Adrenal gland (tissue), 12 donors: ENCODE measurements around the gene FAM186B. TPM values are rescaled to one million over a fixed set of nuclear protein-coding genes. Genes with fewer than 3 reads are reported as not detected.

Experiments
- DNase-seq, 7 donors: peaks; one replicate each; pipeline ENCODE4 v3.0.0-alpha.2; 2019 to 2020
- H3K27ac ChIP-seq, 5 donors: fragments of 200-600 bp; sonication (generic) in 4 of 5; 1 replicate in 3 of 5; 2 replicates in 2 of 5; pipeline versions ENCODE4 v1.5.1 to v1.8.0; 2016 to 2020; ENCODE audit warnings: mild to moderate bottlenecking in 1 of 5
- H3K27me3 ChIP-seq: fragments of 200-600 bp; 2 replicates; pipeline ENCODE4 v1.8.0; 2021
- H3K36me3 ChIP-seq, 2 donors: fragments of 200-600 bp; replicated peaks in 1 of 2; 1 replicate in 1 of 2; 2 replicates in 1 of 2; pipeline versions ENCODE4 v1.5.1 to v1.8.0; 2018 to 2022
- H3K4me1 ChIP-seq, 2 donors: fragments of 200-600 bp; replicated peaks in 1 of 2; 1 replicate in 1 of 2; 2 replicates in 1 of 2; pipeline versions ENCODE4 v1.5.1 to v1.8.0; 2018 to 2021
- H3K4me3 ChIP-seq, 4 donors: fragments of 200-600 bp; sonication (generic) in 3 of 4; one replicate each; pipeline ENCODE4 v1.5.1; 2016 to 2018
- H3K9me3 ChIP-seq, 3 donors: fragments of 200-600 bp; sonication (generic) in 1 of 3; replicated peaks in 1 of 3; 1 replicate in 2 of 3; 2 replicates in 1 of 3; pipeline versions ENCODE4 v1.5.1 to v1.8.0; 2016 to 2021
- CTCF ChIP-seq, 6 experiments: fragments of 450-650 bp in 4 of 6; fragments of 200-600 bp in 2 of 6; sonication (generic) in 1 of 6; IDR thresholded peaks; 1 replicate in 5 of 6; 2 replicates in 1 of 6; pipeline versions ENCODE4 v1.5.1 to v1.8.0; 2016 to 2021; ENCODE audit warnings: antibody characterized with exemption in 6 of 6, mild to moderate bottlenecking in 2 of 6, moderate library complexity in 1 of 6
- POLR2A ChIP-seq, 2 donors: fragments of 450-650 bp; IDR thresholded peaks; one replicate each; pipeline ENCODE4 v1.6.1; 2017; ENCODE audit warnings: antibody characterized with exemption in 2 of 2, mild to moderate bottlenecking in 2 of 2, moderate library complexity in 1 of 2
- WGBS, 4 donors: extraction: QIAGEN DNeasy Blood & Tissue Kit in 2 of 4; methylation state at CpG; one replicate each; pipeline versions ENCODE4 v1.1.5 to v1.1.7; 2013 to 2017; 5-methylcytosine and 5-hydroxymethylcytosine counted together
- intact Hi-C, 2 donors: fragments of 100-400 bp; cut with DNase I; formaldehyde crosslinking; loops; one replicate each; pipeline versions ENCODE4 v1.14.1 to v1.15.0; 2022 to 2023
- polyA plus RNA-seq, 3 donors: library from polyadenylated mRNA; stranded (reverse); fragments of 200-250 nt in 2 of 3; fragments of 350-450 nt in 1 of 3; fragmentation: Illumina TruSeq in 1 of 3; extraction: RNeasy Lipid Tissue Mini Kit (QIAGEN cat#74804) in 1 of 3; gene quantifications; one replicate each; pipeline ENCODE4 v1.2.3, GENCODE V29; 2013 to 2014
- total RNA-seq, 9 donors: library from RNA; depleted of rRNA in 4 of 9; stranded (reverse); fragments of >200 nt in 4 of 9; fragments of 120-200 nt in 1 of 9; fragmentation: NEBNext Ultra II Directional in 1 of 9; extraction: Animal tissue kit (Norgen Biotek cat#: 25700) in 1 of 9; gene quantifications; one replicate each; pipeline versions ENCODE4 v1.1.0 to v1.2.4, GENCODE V29; 2013 to 2023
- donor health status: healthy with polysubstance abuse.
- donor health status: Bipolar disorder and iron deficiency.
- donor health status: DM: yes; HTN: yes; CAD: no.
- donor health status: DM: no; HTN: no; CAD: no.
- donor health status: DM: no; HTN: no; CAD: no.
- donor health status: DM: yes; HTN: yes; CAD: no.

Gene FAM186B
- total and polyA plus RNA-seq, 12 donors, result 0.29 to 2.3 (median 1.0) TPM; not detected in 1

DNA sequence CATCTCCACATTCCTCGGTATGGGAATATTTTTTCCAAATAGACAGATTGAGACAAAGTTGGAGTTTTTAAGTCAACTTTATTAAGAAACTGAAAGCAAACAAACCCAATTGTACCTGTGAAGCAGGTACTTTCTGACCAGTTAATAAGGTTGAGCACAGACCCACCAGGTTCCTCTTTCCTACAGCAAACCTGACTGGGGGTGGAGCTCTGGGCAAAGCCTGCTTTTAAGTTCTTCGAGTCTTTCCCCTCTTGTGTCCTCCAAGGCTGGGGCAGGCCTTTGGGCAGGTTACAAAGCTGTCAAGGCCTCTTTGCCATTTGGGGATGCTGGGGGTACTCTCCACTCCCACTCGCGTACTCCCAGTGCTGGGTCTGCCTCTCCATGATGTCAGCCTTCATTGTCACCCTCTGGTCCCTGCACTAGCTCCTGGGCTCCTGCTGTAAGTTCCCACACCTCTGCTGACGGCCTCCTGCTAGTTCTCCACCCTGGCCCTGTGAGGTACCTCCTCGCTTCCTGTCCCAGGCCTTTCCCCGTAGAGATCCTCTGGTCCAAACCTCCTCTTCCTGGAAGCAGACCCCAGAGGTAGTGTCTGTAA, 63.4 kb downstream of the FAM186B start:
- H3K36me3 ChIP-seq, result no peaks in the 10 kb centered on the region

DNA sequence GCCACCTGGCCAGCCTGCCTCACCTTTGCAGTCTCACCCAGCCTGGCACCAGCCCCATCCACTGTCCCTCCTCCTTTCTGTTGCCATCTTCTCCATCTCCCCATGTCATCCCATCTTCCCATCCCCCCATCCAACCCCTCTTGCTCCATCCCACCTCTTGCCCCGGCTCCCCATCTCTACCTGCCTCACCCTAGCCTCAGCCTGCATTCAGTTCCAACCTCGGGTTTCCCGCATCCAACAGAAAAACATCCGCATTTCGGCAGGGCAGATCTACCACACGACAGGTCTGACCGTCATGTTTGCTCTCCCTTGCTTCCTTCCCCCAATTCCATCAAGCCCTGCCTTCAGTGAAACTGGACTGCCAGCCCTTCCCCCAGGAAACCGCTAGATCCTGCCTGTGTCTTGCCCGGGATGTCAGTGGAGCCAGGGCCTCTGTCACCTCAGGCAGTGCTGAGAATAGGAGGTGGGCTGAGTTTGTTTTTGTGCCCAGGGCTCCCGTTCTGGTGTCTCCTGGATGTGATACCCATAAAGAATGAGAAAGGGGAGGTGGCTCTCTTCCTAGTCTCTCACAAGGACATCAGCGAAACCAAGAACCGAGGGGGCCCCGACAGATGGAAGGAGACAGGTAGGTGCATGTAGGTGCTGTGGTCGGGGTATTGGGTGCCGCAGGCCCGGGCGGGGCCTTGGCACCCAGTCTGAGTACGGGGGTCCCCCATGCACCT, 64.1 kb downstream of the FAM186B start:
- TF ChIP-seq CTCF (IDR thresholded peaks at IDR 0.05) (no peak), POLR2A (IDR thresholded peaks at IDR 0.05) (no peak)
- intact Hi-C loops, result no loop called here
- Histone ChIP-seq H3K27me3 (no peaks in the 10 kb centered on the region), H3K9me3 (no peaks in the 10 kb centered on the region), H3K4me3 (no peak overlapping the region), H3K4me1 (peaks cover 13 to 16% of the 10 kb centered on the region in 2 donors), H3K27ac (no peak overlapping the region), H3K36me3 (no peaks in the 10 kb centered on the region)
- DNase-seq, result peak in 1 of 7 donors; percentile 3
- WGBS, 4 donors, result 88 to 91% (median 90%) methylated on average over 18 of the region's 18 CpGs

More for the DNA sequence above, 63.4 kb downstream of the FAM186B start:
- peak in 1 of 7 donors; percentile 5 for DNase-seq
- intact Hi-C loops, result no loop called here
- 83 to 91% (median 87%) methylated on average over 5 to 7 of the region's 7 CpGs for whole genome bisulfite sequencing, 4 donors
- H3K4me3 ChIP-seq, result no peak overlapping the region
- no peaks in the 10 kb centered on the region for H3K9me3 ChIP-seq
- no peaks in the 10 kb centered on the region for H3K27me3 ChIP-seq
- H3K4me1 ChIP-seq, result peaks cover 13 to 16% of the 10 kb centered on the region in 2 donors
- no peak overlapping the region for H3K27ac ChIP-seq
- TF ChIP-seq POLR2A (IDR thresholded peaks at IDR 0.05) (no peak), CTCF (IDR thresholded peaks at IDR 0.05) (no peak)

DNA sequence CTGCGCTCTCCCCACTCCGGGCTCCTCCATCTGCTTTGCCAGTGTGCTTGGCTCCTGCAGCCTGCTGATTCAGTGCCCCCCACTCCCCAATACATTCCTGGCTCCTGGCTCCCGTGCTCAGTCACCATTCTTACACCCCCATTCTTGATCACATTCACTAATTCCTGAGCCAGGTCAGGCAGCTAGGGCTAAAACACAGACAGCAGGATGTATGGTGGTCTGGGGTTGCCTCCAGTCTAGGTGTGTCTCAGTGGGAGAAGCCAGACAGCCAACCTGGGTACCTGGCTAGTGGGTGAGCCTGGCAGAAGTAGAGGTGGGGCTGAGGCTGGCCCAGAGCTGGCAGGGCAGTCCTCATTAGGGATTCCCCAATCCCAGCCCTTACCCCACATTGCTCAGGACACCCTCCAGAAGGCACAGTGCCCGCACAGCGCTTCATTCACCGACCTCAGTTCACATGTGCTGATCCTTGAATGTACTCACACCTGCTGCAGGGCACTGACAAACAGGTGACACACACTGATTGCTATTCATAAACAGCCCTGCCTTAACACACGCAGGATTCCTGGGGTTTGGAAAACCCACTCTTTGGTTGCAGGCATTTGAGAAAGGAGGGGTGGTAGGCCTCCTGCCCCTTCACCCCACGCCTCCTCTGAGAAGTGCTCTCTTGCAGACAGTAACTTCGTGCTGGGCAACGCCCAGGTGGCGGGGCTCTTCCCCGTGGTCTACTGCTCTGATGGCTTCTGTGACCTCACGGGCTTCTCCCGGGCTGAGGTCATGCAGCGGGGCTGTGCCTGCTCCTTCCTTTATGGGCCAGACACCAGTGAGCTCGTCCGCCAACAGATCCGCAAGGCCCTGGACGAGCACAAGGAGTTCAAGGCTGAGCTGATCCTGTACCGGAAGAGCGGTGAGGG, 65.0 kb downstream of the FAM186B start:
- intact Hi-C loops, result no loop called here
- Histone ChIP-seq H3K4me1 (peaks cover 13 to 16% of the 10 kb centered on the region in 2 donors), H3K4me3 (no peak overlapping the region), H3K36me3 (no peaks in the 10 kb centered on the region), H3K9me3 (no peaks in the 10 kb centered on the region), H3K27me3 (no peaks in the 10 kb centered on the region), H3K27ac (no peak overlapping the region)
- WGBS, 4 donors, result 87 to 90% (median 88%) methylated on average over 15 to 21 of the region's 21 CpGs
- no peak for DNase-seq
- TF ChIP-seq CTCF (IDR thresholded peaks at IDR 0.05) (no peak), POLR2A (IDR thresholded peaks at IDR 0.05) (no peak)
